WTC11 (cell line): ENCODE measurements around the gene IL21R. TPM values are rescaled to one million over a fixed set of nuclear protein-coding genes. Genes with fewer than 3 reads are reported as not detected.

Experiments used
- ATAC-seq: fragments of 200-7000 bp; cut with Tn5 transposase; 2 replicates; pipeline ENCODE4 v1.10.0; 2021; ENCODE audit warnings: mild to moderate bottlenecking, moderate library complexity
- CTCF ChIA-PET: fragments of 300-600 bp; sonication (Branson Sonifier 250); formaldehyde crosslinking; loops from one replicate; lab custom pipeline; 2021; ENCODE audit warnings: antibody characterized with exemption; lab: Charles Lee
- POLR2A ChIA-PET: fragments of 350-600 bp; sonication (Branson Sonifier 250); formaldehyde crosslinking; loops from one replicate; lab custom pipeline; 2021; ENCODE audit warnings: antibody characterized with exemption; lab: Charles Lee
- DNase-seq: peaks from one replicate; pipeline ENCODE4 v3.0.0; 2021; ENCODE audit warnings: low spot score
- H3K27ac Mint-ChIP-seq: 2 replicates; pipeline ENCODE4 v1.8.0; 2021; ENCODE audit warnings: mixed read lengths
- H3K27me3 Mint-ChIP-seq: 2 replicates; pipeline ENCODE4 v1.8.0; 2021; ENCODE audit warnings: low read depth, mild to moderate bottlenecking, moderate library complexity, mixed read lengths
- H3K36me3 Mint-ChIP-seq: 2 replicates; pipeline ENCODE4 v1.8.0; 2021; ENCODE audit warnings: mixed read lengths
- H3K4me1 Mint-ChIP-seq: 2 replicates; pipeline ENCODE4 v1.8.0; 2022; ENCODE audit warnings: mixed read lengths
- H3K4me3 Mint-ChIP-seq: 2 replicates; pipeline ENCODE4 v1.8.0; 2021; ENCODE audit warnings: mild to moderate bottlenecking, moderate library complexity, mixed read lengths
- H3K9me3 Mint-ChIP-seq: 2 replicates; pipeline ENCODE4 v1.8.0; 2021; ENCODE audit warnings: mixed read lengths
- ATF1 ChIP-seq: sonication (generic); formaldehyde crosslinking; IDR thresholded peaks from 2 replicates; pipeline ENCODE4 v1.8.1; 2023; ENCODE audit warnings: mild to moderate bottlenecking, moderate library complexity, missing genetic modification reagents
- CREM ChIP-seq: sonication (generic); formaldehyde crosslinking; IDR thresholded peaks from 2 replicates; pipeline ENCODE4 v1.8.1; 2022; ENCODE audit warnings: mild to moderate bottlenecking, missing genetic modification reagents, moderate library complexity
- ETV6 ChIP-seq: sonication (generic); formaldehyde crosslinking; IDR thresholded peaks from 2 replicates; pipeline ENCODE4 v1.8.1; 2022; ENCODE audit warnings: mild to moderate bottlenecking, missing genetic modification reagents
- FOXP4 ChIP-seq: sonication (generic); formaldehyde crosslinking; IDR thresholded peaks from 2 replicates; pipeline ENCODE4 v1.8.0; 2022; ENCODE audit warnings: mild to moderate bottlenecking, missing genetic modification reagents
- GABPB1 ChIP-seq: sonication (generic); formaldehyde crosslinking; IDR thresholded peaks from 2 replicates; pipeline ENCODE4 v1.8.1; 2023; ENCODE audit warnings: mild to moderate bottlenecking, missing genetic modification reagents
- MXD4 ChIP-seq: fragments of 250-450 bp; sonication (Bioruptor Pico); IDR thresholded peaks from 2 replicates; pipeline ENCODE4 v1.8.0; 2021; ENCODE audit warnings: mild to moderate bottlenecking, moderate library complexity, borderline replicate concordance
- SOX15 ChIP-seq: fragments of 250-450 bp; sonication (Bioruptor Pico); IDR thresholded peaks from 2 replicates; pipeline ENCODE4 v1.9.0; 2021; ENCODE audit warnings: mild to moderate bottlenecking
- TCF7 ChIP-seq: sonication (generic); formaldehyde crosslinking; IDR thresholded peaks from 2 replicates; pipeline ENCODE4 v1.8.0; 2022; ENCODE audit warnings: mild to moderate bottlenecking, low read depth, missing genetic modification reagents, moderate library complexity
- TEAD1 ChIP-seq: sonication (generic); formaldehyde crosslinking; IDR thresholded peaks from 2 replicates; pipeline ENCODE4 v1.8.0; 2022; ENCODE audit warnings: mild to moderate bottlenecking, missing genetic modification reagents
- TP53 ChIP-seq: sonication (generic); formaldehyde crosslinking; IDR thresholded peaks from 2 replicates; pipeline ENCODE4 v1.8.1; 2023; ENCODE audit warnings: mild to moderate bottlenecking, missing genetic modification reagents
- ZNF281 ChIP-seq: sonication (generic); formaldehyde crosslinking; IDR thresholded peaks from 2 replicates; pipeline ENCODE4 v1.8.0; 2023; ENCODE audit warnings: mild to moderate bottlenecking, missing genetic modification reagents
- ZNF416 ChIP-seq: fragments of 250-450 bp; sonication (Bioruptor Pico); IDR thresholded peaks from 2 replicates; pipeline ENCODE4 v1.9.0; 2021; ENCODE audit warnings: mild to moderate bottlenecking, inconsistent platforms
- ZNF423 ChIP-seq: fragments of 250-450 bp; sonication (Bioruptor Pico); IDR thresholded peaks from 2 replicates; pipeline ENCODE4 v2.1.2; 2022; ENCODE audit warnings: mild to moderate bottlenecking, moderate library complexity
- ZSCAN18 ChIP-seq: fragments of 250-450 bp; sonication (Bioruptor Pico); IDR thresholded peaks from 2 replicates; pipeline ENCODE4 v2.1.2; 2022; ENCODE audit warnings: mild to moderate bottlenecking, moderate library complexity
- total RNA-seq: library from RNA; stranded (reverse); gene quantifications from 3 replicates; pipeline ENCODE4 v1.2.3, GENCODE V29; 2021
- TF ChIP-seq, protein P1 (sequence below): sonication (generic); formaldehyde crosslinking; IDR thresholded peaks from 2 replicates; pipeline ENCODE4 v1.8.0; 2022; ENCODE audit warnings: missing genetic modification reagents
- TF ChIP-seq, protein P2 (sequence below): sonication (generic); formaldehyde crosslinking; conservative IDR thresholded peaks from 2 replicates; pipeline ENCODE4 v1.8.1; 2022; ENCODE audit warnings: mild to moderate bottlenecking, missing genetic modification reagents
- TF ChIP-seq, protein P3 (sequence below): sonication (generic); formaldehyde crosslinking; IDR thresholded peaks from 2 replicates; pipeline ENCODE4 v1.8.1; 2023; ENCODE audit warnings: mild to moderate bottlenecking, missing genetic modification reagents, borderline replicate concordance

IL21R gene
- total RNA-seq, 1 experiment from 2014 or later = 0.70 TPM

GRCh38 chr16:27410761-27411160 lies 8.8 kb downstream of the IL21R start:
- ChIA-PET CTCF (interaction anchor here (0.7 kb wide), 3 partner anchors 36 to 301 kb away, joined by 3 to 4 read pairs (median 3); no protein-coding TSS in a partner anchor), POLR2A (no interaction called here)
- Mint-ChIP-seq H3K27ac (no peak overlapping the region), H3K4me3 (0 out of 2 replicates have a peak overlapping the region, but pooled peaks have one; percentile 26), H3K36me3 (peaks cover 9% of the 10 kb centered on the region), H3K9me3 (peaks cover 18% of the 10 kb centered on the region), H3K27me3 (no peaks in the 10 kb centered on the region), H3K4me1 (peaks cover 23% of the 10 kb centered on the region)
- ATAC-seq (no peak), DNase-seq (no peak)
- TF ChIP-seq SOX15 (CRISPR knock-in tag) (no peak), ZSCAN18 (CRISPR knock-in tag) (no peak), TP53 (CRISPR knock-in tag) (no peak), ATF1 (CRISPR knock-in tag) (no peak), FOXP4 (CRISPR knock-in tag) (no peak), TEAD1 (CRISPR knock-in tag) (no peak), ZNF416 (CRISPR knock-in tag) (no peak), GABPB1 (CRISPR knock-in tag) (no peak), ZNF281 (CRISPR knock-in tag) (no peak), CREM (CRISPR knock-in tag) (no peak), ZNF423 (CRISPR knock-in tag) (no peak), TCF7 (CRISPR knock-in tag) (no peak), MXD4 (CRISPR knock-in tag) (no peak), ETV6 (CRISPR knock-in tag) (no peak)
- TF ChIP-seq, protein P1, sequence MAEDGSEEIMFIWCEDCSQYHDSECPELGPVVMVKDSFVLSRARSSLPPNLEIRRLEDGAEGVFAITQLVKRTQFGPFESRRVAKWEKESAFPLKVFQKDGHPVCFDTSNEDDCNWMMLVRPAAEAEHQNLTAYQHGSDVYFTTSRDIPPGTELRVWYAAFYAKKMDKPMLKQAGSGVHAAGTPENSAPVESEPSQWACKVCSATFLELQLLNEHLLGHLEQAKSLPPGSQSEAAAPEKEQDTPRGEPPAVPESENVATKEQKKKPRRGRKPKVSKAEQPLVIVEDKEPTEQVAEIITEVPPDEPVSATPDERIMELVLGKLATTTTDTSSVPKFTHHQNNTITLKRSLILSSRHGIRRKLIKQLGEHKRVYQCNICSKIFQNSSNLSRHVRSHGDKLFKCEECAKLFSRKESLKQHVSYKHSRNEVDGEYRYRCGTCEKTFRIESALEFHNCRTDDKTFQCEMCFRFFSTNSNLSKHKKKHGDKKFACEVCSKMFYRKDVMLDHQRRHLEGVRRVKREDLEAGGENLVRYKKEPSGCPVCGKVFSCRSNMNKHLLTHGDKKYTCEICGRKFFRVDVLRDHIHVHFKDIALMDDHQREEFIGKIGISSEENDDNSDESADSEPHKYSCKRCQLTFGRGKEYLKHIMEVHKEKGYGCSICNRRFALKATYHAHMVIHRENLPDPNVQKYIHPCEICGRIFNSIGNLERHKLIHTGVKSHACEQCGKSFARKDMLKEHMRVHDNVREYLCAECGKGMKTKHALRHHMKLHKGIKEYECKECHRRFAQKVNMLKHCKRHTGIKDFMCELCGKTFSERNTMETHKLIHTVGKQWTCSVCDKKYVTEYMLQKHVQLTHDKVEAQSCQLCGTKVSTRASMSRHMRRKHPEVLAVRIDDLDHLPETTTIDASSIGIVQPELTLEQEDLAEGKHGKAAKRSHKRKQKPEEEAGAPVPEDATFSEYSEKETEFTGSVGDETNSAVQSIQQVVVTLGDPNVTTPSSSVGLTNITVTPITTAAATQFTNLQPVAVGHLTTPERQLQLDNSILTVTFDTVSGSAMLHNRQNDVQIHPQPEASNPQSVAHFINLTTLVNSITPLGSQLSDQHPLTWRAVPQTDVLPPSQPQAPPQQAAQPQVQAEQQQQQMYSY (CRISPR knock-in tag) = no peak
- TF ChIP-seq, protein P2, sequence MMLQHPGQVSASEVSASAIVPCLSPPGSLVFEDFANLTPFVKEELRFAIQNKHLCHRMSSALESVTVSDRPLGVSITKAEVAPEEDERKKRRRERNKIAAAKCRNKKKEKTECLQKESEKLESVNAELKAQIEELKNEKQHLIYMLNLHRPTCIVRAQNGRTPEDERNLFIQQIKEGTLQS (CRISPR knock-in tag) = no peak
- TF ChIP-seq, protein P3, sequence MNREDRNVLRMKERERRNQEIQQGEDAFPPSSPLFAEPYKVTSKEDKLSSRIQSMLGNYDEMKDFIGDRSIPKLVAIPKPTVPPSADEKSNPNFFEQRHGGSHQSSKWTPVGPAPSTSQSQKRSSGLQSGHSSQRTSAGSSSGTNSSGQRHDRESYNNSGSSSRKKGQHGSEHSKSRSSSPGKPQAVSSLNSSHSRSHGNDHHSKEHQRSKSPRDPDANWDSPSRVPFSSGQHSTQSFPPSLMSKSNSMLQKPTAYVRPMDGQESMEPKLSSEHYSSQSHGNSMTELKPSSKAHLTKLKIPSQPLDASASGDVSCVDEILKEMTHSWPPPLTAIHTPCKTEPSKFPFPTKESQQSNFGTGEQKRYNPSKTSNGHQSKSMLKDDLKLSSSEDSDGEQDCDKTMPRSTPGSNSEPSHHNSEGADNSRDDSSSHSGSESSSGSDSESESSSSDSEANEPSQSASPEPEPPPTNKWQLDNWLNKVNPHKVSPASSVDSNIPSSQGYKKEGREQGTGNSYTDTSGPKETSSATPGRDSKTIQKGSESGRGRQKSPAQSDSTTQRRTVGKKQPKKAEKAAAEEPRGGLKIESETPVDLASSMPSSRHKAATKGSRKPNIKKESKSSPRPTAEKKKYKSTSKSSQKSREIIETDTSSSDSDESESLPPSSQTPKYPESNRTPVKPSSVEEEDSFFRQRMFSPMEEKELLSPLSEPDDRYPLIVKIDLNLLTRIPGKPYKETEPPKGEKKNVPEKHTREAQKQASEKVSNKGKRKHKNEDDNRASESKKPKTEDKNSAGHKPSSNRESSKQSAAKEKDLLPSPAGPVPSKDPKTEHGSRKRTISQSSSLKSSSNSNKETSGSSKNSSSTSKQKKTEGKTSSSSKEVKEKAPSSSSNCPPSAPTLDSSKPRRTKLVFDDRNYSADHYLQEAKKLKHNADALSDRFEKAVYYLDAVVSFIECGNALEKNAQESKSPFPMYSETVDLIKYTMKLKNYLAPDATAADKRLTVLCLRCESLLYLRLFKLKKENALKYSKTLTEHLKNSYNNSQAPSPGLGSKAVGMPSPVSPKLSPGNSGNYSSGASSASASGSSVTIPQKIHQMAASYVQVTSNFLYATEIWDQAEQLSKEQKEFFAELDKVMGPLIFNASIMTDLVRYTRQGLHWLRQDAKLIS = no peak
